RWPE1 (cell line): ENCODE measurements around the gene KRTAP5-1.
A peak's percentile ranks its signal among the peaks of the same experiment; 100 is the strongest.

Source experiments
- CTCF ChIA-PET: fragments of 350-600 bp; sonication (Branson Sonifier 250); formaldehyde crosslinking; extraction: SDS; loops from one replicate; lab custom pipeline; 2021; lab: Yijun Ruan, JAX
- POLR2A ChIA-PET: fragments of 400-600 bp; formaldehyde crosslinking; extraction: SDS; loops from one replicate; lab custom pipeline; 2020; ENCODE audit warnings: antibody characterized with exemption; ENCODE audit not compliant: low non-redundant PET; lab: Yijun Ruan, JAX
- DNase-seq: peaks from one replicate; pipeline ENCODE4 v3.0.0; 2012; ENCODE audit warnings: low spot score
- H3K27ac ChIP-seq: fragments of 450-650 bp; 2 replicates; pipeline ENCODE4 v1.5.1; 2017
- TF ChIP-seq, protein P1 (sequence below): fragments of 450-650 bp; conservative IDR thresholded peaks from 2 replicates; pipeline ENCODE4 v1.5.1; 2017; ENCODE audit warnings: low read depth, mild to moderate bottlenecking

KRTAP5-1 gene

DNA sequence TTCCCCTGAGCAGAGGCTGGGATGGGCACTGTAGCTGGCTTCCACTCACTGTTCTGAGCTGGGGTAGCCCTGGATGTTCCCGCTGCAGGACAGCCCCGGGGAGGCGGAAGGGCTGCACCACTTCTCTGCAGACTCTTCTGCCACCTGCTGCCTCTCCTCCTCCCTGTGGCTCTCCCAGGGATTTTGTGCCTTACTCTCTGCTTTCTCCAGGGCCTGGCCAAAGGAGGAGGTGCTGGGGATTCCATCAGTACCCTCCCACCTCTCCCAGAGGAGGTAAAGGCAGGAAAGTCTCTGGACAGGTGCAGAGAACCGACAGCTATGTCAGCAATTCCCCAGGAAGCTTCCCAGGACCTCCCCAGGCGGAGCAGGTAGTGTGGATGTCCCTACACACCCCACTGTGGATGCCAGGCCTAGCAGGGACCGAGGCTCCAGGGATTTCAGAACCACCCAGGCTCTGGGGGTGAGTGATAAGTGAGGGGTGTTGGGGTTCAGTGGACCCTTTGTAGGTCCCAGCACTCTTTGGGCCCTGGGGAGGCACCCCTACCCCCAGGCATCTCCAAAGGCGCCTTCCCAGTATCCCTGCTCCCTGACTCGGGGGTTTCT lies 24.3 kb downstream of the KRTAP5-1 start:
- H3K27ac ChIP-seq = peak overlapping the region; percentile 99
- ChIA-PET CTCF (interaction anchor here (0.7 to 4.4 kb wide), 2 partner anchors 14 kb away, joined by 3 to 21 read pairs; no protein-coding TSS in a partner anchor), POLR2A (interaction anchor here (0.5 kb wide), 1 partner anchor 34 kb away, joined by 3 read pairs; no protein-coding TSS in a partner anchor)
- no peak for DNase-seq
- TF ChIP-seq, protein P1, sequence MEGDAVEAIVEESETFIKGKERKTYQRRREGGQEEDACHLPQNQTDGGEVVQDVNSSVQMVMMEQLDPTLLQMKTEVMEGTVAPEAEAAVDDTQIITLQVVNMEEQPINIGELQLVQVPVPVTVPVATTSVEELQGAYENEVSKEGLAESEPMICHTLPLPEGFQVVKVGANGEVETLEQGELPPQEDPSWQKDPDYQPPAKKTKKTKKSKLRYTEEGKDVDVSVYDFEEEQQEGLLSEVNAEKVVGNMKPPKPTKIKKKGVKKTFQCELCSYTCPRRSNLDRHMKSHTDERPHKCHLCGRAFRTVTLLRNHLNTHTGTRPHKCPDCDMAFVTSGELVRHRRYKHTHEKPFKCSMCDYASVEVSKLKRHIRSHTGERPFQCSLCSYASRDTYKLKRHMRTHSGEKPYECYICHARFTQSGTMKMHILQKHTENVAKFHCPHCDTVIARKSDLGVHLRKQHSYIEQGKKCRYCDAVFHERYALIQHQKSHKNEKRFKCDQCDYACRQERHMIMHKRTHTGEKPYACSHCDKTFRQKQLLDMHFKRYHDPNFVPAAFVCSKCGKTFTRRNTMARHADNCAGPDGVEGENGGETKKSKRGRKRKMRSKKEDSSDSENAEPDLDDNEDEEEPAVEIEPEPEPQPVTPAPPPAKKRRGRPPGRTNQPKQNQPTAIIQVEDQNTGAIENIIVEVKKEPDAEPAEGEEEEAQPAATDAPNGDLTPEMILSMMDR = no peak

DNA sequence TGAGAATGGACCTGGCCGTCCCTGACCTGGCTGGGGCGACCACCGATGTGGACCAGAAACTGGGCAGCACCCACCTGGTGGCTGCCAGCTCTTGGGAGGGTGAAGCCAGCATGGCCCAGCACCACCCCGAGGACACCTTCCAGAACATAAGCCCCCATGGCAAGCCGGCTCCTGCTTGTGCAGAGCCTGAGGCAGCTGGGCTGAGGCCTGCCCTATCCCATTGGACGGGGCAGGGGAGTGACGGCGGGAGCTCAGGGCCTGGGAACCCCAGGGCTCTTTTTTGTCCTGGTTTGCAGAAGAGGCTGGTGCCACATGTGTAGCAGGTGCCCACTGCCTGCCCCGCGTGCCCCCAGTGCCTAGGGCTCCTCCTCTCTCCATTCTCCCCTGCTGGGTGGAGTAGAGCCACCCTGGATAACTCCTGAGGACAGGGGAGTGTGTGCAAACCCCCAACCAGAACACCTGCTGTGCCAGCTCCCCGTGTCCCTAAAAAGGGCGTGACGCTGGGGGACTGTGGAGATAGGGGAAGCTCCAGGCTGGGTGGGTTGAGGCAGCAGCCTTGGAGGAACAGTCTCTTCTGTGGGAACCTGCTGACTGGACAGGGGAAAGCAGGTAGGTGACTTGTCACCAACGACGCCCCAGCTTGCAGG lies 25.0 kb downstream of the KRTAP5-1 start:
- H3K27ac ChIP-seq = peak overlapping the region; percentile 99
- DNase-seq = no peak
- POLR2A ChIA-PET = interaction anchor here (0.5 kb wide), 1 partner anchor 34 kb away, joined by 3 read pairs; no protein-coding TSS in a partner anchor
- CTCF ChIA-PET = interaction anchor here (0.7 to 4.4 kb wide), 3 partner anchors 14 to 15 kb away, joined by 3 to 21 read pairs (median 7); no protein-coding TSS in a partner anchor
- TF ChIP-seq, protein P1 = no peak

DNA sequence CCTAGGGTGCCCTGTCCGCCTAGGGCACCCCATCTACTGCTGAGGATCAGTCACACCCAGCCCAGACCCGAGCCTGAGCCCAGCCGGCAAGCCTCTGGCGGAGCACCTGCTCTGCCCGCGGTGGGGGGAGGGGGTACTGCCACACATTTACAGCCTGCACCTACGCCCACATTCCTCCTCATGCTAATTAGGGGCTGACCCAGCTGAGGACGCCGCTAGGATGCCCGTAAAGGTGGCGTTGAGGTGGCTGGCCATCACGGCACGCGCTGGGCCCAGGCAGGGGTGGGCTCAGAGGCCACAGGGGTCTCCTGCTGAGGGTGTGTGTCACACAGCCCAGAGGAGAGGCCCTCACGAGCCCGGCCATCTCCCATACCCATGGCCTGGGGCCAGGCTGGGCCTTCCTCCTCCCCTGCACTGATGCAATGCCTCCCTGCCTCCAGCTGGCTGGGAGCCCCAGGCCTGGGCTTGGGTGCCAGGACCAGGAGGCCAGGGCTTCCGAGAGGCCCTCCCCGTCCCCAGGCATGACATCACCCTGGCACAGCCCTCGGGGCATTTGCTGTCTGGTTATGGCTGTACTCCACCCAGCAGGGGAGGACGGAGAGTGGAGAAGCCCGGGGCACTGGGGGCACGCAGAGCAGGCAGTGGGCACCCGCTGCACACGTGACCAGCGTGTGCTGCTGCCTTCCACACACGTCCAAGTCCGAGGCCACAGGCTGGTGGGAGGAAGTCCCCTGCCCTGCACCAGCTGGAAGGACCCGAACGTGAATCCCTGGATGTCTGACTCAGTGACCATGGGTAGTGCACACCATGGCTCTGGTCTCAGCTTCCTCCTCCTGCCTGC lies 25.8 kb downstream of the KRTAP5-1 start:
- POLR2A ChIA-PET = interaction anchor here (0.6 kb wide), 1 partner anchor 15 kb away, joined by 3 read pairs; no protein-coding TSS in a partner anchor
- H3K27ac ChIP-seq = peak overlapping the region; percentile 99
- DNase-seq = peak; percentile 91
- CTCF ChIA-PET = interaction anchor here (0.6 to 4.4 kb wide), 3 partner anchors 13 to 591 kb away, joined by 6 to 21 read pairs (median 7); no protein-coding TSS in a partner anchor
- TF ChIP-seq, protein P1 = no peak

DNA sequence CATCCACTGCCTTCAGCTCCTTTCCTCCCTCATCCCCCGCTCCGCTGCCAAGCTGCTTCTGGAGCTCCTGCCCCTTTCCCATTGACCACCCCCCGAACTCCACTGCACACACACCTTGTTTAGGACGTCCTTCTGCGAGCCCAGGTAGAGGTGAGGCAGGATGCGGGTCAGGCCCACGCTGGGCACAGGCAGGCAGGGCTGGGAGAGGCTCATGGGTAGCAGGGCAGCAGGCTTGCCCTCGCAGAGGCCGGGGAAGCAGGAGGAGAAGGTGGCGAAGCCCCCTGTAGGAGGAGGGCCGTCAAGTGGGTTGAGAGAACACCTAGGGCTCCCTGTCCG lies 26.3 kb downstream of the KRTAP5-1 start:
- TF ChIP-seq, protein P1 = no peak
- H3K27ac ChIP-seq = peak overlapping the region; percentile 99
- ChIA-PET CTCF (interaction anchor here (0.6 to 4.4 kb wide), 4 partner anchors 12 to 591 kb away, joined by 4 to 21 read pairs (median 6); no protein-coding TSS in a partner anchor), POLR2A (interaction anchor here (0.6 kb wide), 1 partner anchor 16 kb away, joined by 3 read pairs; no protein-coding TSS in a partner anchor)
- DNase-seq = no peak

DNA sequence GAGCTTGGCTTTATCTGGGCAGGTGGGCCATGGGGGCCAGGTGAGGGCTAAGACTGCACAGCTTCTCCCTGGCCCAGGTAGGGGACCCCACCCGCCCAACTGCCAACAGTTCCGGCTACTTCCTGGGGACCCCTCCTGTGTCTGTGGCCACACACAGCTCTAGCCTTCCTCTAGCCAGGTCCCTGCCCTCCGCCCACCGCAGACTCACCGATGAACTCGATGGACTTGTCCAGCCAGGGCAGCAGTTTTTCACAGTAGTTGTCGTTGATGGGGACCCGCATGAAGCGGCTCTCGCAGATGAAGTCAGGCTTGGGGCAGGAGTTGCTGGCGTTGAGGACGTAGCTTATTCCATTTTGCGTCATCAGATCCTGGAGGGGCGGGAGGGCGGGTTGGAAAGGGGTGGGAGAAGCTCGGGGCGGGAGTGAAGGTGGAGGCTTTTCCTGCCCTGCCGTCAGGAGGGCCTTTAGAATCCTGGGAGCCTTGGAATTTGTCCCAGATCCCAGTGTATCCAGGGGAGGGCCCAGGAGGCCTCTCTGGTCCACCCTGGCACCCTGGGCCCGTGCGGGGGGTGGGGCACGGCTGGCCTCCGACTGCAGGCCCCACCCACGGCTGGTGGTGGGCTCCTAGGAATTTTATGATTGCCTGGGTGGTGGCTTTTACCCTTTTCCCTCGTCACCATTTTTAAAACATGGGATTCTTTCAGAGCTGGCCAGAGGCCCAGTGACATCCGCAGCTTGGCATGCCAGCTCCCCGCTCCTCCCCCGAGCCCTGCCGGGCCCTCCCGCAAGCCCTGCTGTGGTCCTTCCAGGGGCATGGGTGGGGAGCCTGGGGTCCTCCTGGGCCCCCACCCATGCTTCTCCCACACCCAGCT lies 26.9 kb downstream of the KRTAP5-1 start:
- ChIA-PET CTCF (interaction anchor here (0.6 to 4.4 kb wide), 3 partner anchors 12 to 135 kb away, joined by 4 to 21 read pairs (median 7); no protein-coding TSS in a partner anchor), POLR2A (interaction anchor here (0.6 kb wide), 1 partner anchor 16 kb away, joined by 3 read pairs; no protein-coding TSS in a partner anchor)
- TF ChIP-seq, protein P1 = no peak
- H3K27ac ChIP-seq = peak overlapping the region; percentile 99
- DNase-seq = peak; percentile 75
